AML-193 (cell line): Measurements from ENCODE around the gene IQSEC1.

Experiments
- DNase-seq, 2 experiments: peaks; one replicate each; lab custom pipeline; 2025; lab: John Stamatoyannopoulos, UW

The IQSEC1 gene

GRCh38 chr3:12967606-12968351, 105.5 kb downstream of the IQSEC1 start:
- DNase-seq: peak; percentile 89 to 91

GRCh38 chr3:12966847-12967605, 106.2 kb downstream of the IQSEC1 start:
- no peak for DNase-seq

- DNase-seq: no peak
Measured at GRCh38 chr3:12965999-12966846, 107.0 kb downstream of the IQSEC1 start.

- DNase-seq: no peak
Measured at GRCh38 chr3:12964711-12965612, 108.3 kb downstream of the IQSEC1 start.

GRCh38 chr3:12963922-12964701, 109.1 kb downstream of the IQSEC1 start:
- DNase-seq: no peak

- no peak for DNase-seq
Measured at GRCh38 chr3:12963231-12963896, 109.9 kb downstream of the IQSEC1 start.

- DNase-seq: no peak
Measured at GRCh38 chr3:12962292-12962691, 110.9 kb downstream of the IQSEC1 start.

GRCh38 chr3:12961697-12962036, 111.6 kb downstream of the IQSEC1 start:
- DNase-seq: no peak

GRCh38 chr3:12961007-12961696, 112.1 kb downstream of the IQSEC1 start:
- no peak for DNase-seq

- no peak for DNase-seq
Measured at GRCh38 chr3:12960497-12960896, 112.7 kb downstream of the IQSEC1 start.

- peak; percentile 73 to 82 for DNase-seq
Measured at GRCh38 chr3:12959838-12960378, 113.3 kb downstream of the IQSEC1 start.

- DNase-seq: no peak
Measured at GRCh38 chr3:12959410-12959809, 113.8 kb downstream of the IQSEC1 start.

- no peak for DNase-seq
Measured at GRCh38 chr3:12957824-12958792, 115.1 kb downstream of the IQSEC1 start.

GRCh38 chr3:12957339-12957738, 115.9 kb downstream of the IQSEC1 start:
- no peak for DNase-seq

GRCh38 chr3:12956316-12956660, 116.9 kb downstream of the IQSEC1 start:
- DNase-seq: no peak

- no peak for DNase-seq
Measured at GRCh38 chr3:12955651-12956315, 117.4 kb downstream of the IQSEC1 start.

- no peak for DNase-seq
Measured at GRCh38 chr3:12954891-12955650, 118.2 kb downstream of the IQSEC1 start.
